Mammary epithelial cell (primary cell): Measurements from ENCODE around the gene AGMAT.

ENCODE experiments used
- EZH2 ChIP-seq: IDR thresholded peaks from 2 replicates; pipeline ENCODE4 v1.6.1; 2012; ENCODE audit warnings: low read length, inconsistent platforms, borderline replicate concordance
- TF ChIP-seq, protein P1 (sequence below), 2 donors: IDR thresholded peaks in 1 of 2; conservative IDR thresholded peaks in 1 of 2; 2 replicates each; pipeline ENCODE4 v1.5.1; 2011 to 2012; ENCODE audit warnings: inconsistent platforms in 2 of 2, low read length in 2 of 2, mild to moderate bottlenecking in 2 of 2, control low read depth in 1 of 2, low read depth in 1 of 2; ENCODE audit not compliant: insufficient read depth in 1 of 2; ENCODE audit errors: extremely low read depth in 1 of 2

DNA sequence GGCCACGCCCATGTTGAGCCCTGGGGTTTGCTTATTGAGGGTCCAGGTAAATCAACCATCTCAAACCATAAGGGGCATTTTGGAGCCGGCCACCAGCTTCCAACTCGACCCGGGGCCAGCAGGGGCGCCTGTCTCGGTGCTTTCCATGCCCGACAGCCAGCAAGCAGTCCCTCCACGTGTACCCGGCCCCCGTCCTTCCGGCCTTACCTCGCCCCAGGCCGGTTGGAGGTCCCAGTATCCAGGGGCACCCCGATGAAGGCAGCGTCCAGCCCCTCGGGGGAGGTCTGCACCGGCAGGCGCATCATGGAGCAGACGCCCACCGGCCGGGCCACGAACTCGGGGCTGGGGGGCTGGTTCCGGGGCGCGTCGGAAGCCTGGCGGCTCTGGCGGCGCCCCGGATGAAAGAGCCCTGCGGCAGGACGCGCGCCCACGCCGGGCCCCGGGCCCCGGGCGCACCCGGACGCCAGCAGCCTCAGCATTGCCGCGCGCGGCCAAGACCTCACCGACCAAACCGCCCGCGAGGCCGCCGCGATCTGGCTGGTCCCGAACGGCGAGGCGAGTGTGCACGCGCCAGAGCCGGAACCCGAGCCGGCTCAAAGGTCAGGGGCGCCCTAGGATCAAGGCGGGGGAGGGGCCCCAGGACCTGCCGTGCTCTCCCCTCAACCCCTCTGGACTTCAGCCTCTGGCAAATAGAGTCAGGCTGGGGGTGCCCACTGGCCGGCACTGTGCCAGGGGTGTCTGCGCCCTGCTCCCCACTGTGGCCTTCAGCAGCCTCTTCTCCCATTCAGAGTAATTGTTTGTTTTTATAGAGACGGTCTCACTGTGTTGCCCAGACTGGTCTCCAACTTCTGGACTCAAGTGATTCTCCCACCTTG lies at the start of gene AGMAT:
- TF ChIP-seq, protein P1, sequence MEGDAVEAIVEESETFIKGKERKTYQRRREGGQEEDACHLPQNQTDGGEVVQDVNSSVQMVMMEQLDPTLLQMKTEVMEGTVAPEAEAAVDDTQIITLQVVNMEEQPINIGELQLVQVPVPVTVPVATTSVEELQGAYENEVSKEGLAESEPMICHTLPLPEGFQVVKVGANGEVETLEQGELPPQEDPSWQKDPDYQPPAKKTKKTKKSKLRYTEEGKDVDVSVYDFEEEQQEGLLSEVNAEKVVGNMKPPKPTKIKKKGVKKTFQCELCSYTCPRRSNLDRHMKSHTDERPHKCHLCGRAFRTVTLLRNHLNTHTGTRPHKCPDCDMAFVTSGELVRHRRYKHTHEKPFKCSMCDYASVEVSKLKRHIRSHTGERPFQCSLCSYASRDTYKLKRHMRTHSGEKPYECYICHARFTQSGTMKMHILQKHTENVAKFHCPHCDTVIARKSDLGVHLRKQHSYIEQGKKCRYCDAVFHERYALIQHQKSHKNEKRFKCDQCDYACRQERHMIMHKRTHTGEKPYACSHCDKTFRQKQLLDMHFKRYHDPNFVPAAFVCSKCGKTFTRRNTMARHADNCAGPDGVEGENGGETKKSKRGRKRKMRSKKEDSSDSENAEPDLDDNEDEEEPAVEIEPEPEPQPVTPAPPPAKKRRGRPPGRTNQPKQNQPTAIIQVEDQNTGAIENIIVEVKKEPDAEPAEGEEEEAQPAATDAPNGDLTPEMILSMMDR (conservative IDR thresholded peaks at IDR 0.05 in 1 of 2, IDR thresholded peaks at IDR 0.05 in 1 of 2; ENCODE audit: extremely low read depth in 1 of 2, insufficient read depth in 1 of 2, low read depth in 1 of 2, low read length in 2 of 2), result peak; percentile 3 to 30
- TF ChIP-seq EZH2, result no peak
